M059J (cell line): ENCODE data around the gene C1RL. TPM values are rescaled to one million over a fixed set of nuclear protein-coding genes. Genes with fewer than 3 reads are reported as not detected.
"Not testable (repeated sequence)": the region's sequence is repeated elsewhere in the genome, so short reads cannot be mapped to it uniquely, and the experiment has no call there.

Experiments
- DNase-seq: peaks from one replicate; pipeline ENCODE4 v3.0.0-alpha.2; 2012; ENCODE audit warnings: low read depth
- total RNA-seq: library from RNA; depleted of rRNA; stranded (reverse); fragments of >200 nt; shearing (Covaris generic); gene quantifications from 2 replicates; pipeline ENCODE4 v1.2.3, GENCODE V29; 2014

C1RL gene
- total RNA-seq, 1 experiment from 2014 or later = 22.1 TPM

DNA sequence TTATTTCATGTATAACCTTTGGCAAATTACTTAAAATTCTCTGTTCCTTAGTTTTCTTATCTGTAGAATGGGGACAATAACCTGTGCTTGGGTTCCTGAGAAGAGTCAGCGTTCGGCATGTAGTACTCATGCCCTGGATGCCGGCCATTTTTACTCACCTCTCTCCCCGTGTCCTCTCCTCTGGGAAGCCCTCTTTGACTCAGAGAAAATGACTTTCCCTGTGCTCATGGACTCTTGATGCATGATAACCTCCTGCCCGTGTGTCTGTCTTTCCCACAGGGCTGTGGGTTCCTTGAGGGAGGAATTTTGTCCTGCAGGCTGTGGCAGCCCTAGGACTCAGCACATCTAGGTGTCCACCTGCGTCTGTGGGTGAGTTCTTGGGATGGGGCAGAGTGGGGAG, 5.8 kb upstream of the C1RL start:
- DNase-seq = no peak

DNA sequence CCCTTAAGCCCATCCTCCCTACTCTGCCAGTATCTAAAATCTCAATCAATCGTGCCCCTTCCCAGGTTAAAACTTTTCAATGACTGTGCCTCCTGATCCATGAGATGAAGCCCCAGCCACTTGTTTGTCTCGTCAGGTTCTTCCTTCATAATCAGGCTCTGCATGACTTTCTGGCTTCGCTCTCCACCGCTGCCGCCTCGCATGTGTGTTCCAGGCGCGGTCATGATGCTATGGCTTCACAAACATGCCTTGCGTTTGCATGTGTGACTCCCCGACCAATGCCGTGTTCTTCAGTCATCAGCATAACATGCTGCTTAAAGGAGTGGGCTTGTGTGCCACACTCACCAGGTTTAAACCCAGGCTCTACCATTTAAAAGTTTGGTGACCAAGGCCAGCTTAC, 5.0 kb upstream of the C1RL start:
- DNase-seq = no peak

DNA sequence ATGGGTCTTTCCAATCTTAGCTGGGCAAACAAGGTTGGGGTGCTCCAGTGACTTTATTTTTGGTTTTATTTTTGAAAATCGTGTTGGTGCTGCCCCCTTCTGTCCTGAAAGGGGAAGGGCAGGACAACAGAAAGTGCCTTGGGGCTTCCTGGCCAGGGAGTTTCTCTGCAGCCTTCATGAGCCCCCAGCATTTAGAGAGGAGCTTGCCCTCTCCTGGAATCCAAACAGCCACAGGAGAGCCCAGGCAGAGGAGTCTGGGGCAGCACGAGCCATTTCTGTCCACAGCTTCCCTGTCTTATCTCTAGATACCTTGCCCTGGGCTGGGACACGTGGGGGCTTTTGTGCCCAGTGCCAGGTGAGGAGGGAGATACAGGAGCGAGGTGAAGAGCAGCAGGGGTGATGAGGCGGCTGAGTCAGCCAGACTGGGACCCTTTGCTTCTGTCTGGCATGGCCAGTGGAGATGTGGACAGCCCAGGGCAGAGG, 4.4 kb upstream of the C1RL start:
- DNase-seq = peak; percentile 37

DNA sequence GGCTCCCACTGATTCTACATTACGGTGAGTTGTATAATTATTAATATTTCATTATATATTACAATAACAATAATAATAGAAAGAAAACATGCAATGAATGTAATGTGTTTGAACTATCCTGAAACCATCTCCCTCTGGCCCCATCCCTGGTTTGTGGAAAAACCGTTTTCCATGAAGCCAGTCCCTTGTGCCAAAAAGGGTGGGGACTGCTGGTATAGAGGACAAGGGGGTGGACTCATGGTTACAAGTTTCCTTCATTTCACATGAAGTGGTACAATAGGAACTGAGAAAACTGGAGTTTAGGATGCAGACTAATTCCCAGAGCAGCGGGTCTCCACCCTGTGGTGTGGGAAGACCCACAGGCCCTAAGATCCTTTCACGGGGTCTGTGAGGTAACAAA, 3.0 kb upstream of the C1RL start:
- no peak for DNase-seq

DNA sequence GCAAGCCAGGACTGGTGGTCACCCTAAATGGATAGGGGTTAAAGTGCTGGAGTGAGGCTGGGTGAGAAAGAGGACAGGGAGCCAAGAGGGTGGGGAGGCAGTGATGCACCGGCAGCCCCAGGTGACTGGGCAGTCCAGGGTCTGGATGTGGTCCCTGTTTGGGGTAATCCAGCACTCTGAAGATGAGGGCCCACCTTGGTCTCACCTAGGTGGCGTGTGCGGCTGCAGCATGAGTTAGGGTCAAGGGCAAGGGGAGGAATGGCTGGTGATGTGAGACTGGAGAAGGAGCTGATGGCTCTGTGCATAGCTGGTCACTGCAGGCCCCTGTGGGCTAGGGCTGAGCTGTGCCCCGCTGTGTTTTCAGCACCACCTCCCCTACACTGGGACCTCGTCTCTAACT, 1.6 kb upstream of the C1RL start:
- no peak for DNase-seq

DNA sequence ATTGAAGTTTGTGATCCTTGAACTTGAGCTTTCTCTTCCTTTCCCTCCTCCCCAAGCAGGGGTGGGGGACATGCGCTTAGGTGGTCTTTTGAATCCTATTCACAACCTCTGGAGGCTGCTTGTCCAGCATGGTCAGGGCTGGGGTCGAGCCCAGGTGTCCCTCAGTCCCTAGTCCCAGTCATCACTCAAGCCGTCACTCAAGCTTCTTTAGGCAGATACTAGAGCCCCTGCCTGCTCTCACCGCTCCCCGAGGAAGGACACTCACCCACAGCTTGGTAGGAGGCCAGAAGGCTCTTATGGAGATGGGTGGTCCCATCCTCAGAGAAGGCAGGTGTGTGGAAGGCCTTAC, 532 bp upstream of the C1RL start:
- no peak for DNase-seq

DNA sequence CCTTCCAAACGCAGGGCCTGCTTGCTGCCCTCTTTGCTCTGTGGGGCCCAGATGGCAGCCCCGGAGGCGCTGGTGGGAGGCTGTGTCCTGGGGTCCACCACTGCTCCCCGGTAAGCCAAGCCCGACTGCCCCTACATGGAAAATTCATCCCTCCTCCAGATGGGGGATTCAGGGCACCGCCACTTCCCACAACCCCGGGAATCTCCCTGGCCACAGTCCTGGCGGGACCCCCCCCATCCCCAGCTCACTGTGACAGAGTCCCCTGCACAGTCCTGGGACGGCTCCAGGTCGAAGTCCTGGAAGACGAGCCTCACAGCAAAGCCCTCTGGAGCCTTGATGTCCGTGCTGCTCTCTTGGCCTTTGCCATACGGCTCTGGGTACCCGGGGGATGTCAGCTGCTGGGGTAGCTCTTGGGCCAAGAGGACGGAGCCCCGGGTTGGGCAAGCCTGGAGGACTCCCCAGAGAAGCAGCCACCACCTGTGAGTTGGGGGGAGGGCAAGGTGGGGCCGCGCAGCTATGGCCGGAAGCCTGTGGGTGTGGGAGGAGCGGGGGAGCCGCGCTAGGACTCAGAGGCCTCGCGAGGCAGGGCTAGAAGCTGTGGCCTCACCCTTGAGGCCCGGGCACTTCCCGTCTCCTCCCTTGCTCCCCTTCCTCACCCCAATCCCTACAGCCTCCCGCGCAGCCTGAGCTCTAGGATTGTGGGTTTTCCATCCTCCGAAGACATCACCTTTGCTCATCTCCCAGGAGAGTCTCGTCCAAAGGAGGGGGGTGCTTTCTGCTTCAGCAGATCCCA, 815 bp downstream of the C1RL start:
- peak; percentile 84 for DNase-seq

DNA sequence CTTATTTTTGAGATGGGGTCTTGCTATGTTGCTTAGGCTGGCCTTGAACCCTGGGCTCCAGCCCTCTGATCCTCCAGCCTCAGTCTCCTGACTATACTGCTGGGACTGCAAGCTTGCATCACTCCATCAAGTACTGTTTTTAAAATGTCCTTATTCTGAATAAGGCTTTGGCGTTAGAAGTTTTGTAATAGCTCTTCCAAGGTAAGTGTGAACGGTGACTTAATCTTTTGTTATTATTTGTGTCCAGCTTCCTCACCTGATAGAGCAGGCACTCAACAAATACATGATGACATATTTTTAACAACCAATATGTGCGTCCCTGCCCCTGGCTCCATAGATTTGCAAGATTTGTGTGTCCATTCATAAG, 1.4 kb downstream of the C1RL start:
- DNase-seq = no peak

DNA sequence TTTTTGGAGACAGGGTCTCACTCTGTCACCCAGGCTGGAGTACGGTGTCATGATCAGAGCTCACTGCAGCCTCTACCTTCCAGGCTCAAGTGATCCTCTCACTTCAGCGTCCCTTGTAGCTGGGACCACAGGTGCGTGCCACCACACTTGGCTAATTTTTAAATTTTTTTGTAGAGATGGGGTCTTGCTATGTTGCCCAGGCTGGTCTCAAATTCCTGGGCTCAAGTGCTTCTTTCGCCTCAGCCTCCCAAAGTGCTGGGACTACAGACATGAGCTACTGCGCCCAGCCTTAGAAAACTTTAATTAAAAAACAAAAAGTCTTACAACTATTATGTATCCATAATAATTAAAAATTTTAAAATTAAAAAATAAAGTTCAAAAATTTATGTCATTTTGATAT, 1.8 kb downstream of the C1RL start:
- not testable (repeated sequence) for DNase-seq

DNA sequence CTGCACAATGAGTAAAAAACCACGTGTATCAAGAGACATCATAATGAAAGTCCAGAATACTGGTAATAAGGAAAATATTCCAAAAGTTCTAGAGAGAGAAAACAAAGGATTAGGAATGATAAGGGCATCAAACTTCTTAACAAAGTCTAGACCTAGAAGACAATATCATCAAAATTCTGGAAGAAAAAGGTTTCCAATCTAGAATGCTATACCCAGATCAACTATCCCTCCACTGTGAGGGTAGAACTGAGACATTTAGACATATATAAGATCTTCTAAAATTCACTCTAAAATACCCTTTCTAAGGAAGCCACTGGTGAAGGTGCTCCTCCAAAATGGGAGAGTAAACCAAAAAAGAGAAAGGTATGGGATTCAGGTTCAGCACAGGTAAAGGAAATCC, 2.9 kb downstream of the C1RL start:
- no peak for DNase-seq

DNA sequence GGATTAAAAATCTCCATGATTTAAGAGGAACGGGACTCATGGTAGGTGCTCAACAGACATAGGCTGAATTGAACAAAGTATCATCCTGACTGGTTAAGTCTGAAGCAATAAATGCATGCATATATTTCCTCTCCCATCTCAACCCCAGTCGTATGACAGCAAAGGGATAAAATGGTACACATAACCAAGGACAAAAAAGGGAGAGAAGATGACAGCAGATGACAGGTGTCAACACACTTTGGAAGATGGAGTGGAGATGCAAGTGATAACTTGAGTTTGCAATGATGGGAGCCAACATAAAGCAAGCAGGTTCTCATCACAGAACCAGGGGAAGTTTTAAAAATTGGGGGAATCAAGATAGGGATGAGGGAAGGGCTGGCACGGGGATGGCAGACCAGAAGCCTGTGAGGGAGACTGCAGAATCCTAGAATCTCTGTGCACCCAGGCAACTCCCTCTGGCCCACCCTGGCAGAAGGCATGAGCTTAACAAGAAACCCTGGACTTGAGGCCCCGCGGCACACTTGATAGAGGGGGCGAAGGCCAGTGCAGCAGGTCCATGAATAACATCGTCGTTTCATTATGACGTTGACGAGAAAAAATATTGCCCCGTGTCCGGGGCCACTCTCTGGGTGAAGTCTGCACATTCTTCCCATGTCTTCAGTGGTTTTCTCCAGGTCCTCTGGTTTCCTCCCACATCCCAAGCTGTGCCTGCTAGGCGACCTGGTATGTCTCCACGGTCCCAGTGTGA, 5.0 kb downstream of the C1RL start:
- DNase-seq = no peak

DNA sequence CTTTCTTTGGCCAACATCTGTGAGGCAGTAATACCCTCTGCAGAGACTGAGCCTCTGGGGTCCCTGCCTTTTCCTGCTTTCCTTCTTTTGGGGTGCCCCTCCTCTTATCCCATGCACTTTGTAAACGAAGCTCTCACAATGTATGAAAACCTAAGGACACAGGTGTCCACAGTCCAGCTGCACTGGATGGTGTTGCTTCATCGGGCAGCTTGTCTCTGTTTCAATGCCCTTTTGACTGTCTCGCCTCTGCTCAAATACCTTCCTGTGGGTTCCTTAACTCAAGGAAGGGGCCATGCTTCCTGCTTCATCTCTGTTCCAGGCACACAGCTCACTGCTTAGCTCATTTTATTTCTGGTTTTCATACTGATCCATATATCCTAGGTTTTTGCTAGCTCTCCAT, 6.4 kb downstream of the C1RL start:
- DNase-seq = no peak

DNA sequence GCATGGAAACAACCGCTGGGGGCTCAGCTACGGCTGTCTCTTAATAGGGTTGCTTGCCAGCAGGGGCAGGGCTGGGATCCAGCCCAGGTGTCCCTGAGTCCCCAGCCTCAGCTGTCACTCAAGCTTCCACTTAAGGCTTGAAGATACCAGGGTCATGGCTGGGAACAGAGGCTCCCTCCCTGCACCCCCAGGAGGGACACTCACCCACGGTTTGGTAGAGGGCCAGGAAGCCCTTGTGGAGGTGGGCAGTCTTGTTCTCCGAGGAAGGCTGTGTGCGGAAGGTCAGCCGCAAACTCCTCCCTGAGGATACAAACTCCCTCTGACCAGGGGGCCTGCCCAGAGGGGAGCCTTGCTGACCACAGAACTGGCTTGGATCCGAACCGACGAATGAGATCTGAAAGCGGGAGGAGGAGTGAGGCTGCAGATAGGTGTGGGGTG, 7.3 kb downstream of the C1RL start:
- DNase-seq = no peak

DNA sequence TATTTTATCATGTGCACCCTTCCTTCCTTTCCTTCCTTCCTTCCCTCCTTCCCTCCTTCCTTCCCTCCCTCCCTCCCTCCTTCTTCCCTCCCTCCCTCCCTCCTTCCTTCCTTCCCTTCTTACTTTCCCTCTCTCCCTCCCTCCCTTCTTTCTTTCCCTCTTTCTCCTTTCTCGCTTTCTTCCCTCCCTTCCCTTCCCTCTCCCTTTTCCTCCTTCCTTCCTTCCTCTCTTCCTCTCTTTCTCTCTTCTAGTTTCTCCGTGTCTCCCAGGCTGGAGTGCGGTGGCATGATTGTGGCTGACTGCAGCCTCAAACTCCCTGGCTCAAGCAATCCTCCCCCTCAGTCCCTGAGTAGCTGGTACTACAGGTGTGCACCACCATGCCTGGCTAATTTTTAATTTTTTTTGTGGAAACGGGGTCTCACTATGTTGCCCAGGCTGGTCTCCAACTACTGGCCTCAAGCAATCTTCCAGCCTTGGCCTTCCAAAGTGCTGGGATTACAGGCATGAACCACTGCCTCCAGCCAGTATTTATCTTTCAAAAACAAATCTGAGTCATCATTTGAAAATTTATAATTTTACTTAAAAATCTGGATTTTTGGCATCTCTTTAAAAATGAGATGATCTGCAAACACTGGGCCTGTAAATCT, 7.8 kb downstream of the C1RL start:
- no peak for DNase-seq

DNA sequence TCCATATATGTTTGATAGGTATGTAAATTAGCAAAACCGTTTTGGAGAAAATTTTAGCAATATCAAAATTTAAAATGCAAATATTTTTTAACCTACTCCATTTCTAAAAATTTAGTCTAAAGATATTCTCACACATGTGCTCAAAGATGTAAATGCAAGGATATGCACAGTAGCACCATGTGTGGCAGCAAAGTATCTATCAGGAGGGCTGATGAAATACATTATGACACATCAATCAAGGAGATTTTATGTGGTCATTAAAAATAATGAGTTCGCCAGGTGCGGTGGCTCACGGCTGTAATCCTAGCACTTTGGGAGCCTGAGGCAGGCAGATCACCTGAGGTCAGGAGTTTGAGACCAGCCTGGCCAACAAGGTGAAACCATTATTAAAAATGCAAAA, 8.8 kb downstream of the C1RL start:
- no peak for DNase-seq

DNA sequence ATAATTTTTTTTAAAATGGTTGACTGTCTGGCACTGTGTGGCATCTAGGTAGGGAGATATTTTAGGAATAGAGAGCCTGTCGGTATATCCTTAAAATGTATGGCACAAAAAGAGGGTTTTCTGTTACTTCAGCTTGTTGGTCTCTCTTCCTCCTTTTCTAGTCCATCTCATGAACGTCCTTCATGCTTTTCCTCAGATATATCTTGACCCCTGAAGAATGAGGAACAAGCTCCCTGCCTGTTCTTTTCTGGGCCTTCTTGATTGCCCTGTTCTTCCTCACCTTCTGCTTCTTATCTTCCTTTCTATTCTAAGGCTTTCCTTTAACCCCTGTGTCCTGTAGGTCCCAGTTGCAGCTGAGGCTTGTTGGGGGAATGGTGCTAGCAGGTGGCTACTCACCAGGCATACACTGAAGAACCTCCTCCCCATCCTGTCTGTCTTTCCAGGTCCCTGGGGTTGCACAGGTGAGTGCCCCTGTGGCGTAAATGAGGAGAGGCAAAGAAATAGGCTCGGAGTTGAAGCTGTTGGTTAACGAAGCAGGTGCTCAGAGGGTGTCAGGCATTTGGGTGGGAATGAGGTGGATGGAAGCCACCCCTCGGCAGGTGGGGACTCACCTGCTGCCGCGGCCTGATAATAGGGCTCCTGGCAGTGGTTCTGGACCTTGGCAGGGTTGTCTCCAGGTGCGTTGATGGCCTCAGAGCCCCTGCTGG, 9.6 kb downstream of the C1RL start:
- DNase-seq = no peak

DNA sequence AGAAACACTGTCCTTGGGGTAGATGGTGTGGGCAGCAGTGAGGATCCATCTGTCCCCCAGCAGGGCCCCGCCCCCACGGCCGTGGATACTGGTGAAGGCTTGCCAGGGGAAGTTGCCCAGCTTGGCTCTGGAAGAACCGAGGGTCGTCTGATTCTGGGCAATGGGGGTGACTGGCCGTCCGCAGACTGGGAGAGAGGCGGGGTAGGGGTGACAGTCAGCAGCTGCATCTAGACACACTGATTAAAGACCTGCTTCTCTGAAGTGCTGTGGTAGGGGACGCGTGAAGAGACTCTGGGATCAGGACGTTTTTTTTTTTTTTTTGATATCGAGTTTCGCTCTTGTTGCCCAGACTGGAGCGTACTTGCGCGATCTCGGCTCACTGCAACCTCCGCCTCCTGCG, 12.0 kb downstream of the C1RL start:
- DNase-seq = no peak

DNA sequence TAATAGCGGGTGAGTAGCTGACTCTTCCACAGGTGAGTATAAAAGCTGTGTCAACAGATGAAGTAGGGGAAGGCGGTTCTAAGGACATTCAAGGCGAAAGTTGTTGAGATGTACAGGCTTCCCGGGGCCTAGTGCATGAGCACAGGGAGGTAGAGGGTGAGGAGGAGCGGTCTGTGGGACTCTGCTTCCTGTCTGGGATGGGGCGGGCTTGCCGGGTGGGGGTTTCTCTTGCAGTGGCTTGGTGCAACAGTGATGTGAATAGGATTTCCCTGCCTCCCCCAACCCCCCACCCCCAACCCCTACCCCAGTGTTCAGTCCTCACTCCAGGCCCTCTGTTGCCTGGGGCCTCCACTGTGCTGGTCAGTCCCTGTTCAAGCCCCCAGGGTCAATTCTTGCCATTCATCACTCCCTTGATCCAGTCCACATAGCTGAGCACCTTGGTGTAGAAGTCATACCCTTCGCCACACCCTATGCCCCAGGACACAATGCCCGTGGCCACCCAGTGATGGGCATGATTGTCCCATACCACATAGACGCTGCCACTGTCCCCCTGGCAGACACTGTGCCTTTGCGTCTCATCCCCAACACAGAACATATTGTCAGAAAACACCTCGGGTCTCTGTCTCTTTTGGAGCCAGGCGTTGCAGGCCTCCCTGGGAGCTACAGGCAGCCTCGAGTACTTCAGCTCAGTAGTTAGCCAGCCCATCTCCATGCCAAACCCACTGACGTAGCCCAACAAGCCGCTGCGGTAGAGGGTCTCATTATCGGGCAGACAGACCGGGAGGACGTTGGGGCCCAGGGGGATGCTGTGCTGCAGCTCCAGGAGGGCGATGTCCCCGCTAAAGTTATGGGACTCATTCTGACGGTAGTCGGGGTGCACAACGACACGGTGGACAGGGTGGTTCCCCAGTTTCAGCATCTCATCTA, 12.7 kb downstream of the C1RL start:
- no peak for DNase-seq

DNA sequence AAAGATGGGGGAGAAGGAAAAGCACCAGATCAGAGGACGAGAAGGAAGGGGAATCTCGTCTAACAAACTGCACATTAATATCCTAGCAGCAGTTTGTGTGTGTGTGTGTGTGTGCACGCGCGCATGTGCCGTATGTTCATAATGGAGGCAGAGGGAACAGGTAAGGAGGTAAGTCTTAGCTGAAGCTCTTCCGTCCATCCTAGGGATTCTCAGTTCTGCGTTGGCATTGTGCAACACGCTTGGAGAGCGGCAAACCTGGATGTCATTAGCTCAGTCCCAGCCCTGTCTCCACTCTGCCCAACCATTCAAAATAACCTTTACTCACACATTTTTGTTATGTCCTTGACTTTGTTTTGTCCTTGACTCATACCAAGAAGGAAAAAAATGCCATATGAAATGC, 15.1 kb downstream of the C1RL start:
- DNase-seq = no peak

DNA sequence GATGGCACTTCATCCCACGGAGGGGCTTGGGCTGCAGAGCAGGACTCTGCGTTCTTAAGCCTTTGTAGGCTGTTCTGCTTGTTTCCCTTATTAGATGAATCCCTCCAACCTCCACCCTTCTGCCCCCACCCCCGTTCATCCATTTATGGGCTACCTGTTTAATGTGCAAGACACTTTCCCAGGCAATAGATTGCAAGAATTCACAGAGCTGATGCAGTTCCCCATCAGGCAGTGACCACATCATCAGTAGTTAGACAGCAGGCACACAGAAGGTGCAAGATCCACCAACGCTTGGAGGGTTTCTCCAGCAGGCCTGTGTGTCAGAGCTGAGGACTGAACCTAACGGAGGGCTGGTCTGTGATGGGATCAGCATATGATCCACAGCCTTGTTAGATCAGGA, 15.5 kb downstream of the C1RL start:
- DNase-seq = no peak

DNA sequence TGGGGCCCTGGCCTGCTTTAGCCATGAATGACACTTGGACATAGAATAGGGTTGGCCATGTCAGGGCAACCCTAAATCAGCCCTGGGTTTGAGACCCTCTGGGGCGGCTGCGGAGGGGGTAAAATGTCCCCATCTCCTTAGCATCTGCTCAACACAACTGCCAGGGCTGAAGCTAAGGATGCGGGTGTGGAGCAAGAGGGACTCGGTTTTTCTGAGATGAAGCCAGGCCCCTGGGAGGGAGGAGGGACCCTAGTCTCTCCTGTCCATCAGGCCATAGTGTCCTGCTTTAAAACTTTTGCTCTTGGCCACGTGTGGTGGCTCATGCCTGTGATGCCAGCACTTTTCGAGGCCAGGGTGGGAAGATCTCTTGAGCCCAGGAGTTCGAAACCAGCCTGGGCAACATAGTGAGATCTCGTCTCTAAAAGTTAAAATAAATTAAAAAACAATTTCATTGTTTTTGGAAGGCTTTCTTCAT, 16.0 kb downstream of the C1RL start:
- DNase-seq = no peak
